ENCODE measurements around the gene TMEM18. TPM values are rescaled to one million over a fixed set of nuclear protein-coding genes. Genes with fewer than 3 reads are reported as not detected.

TMEM18 gene
- 10 to 100 TPM; 16.4 to 19.6 TPM for total RNA-seq

- H3K27me3 ChIP-seq, result no peaks in the 10 kb centered on the region
- peak within 1 kb of the TSS; percentile 97 for H3K27ac ChIP-seq
- peak; percentile 97 for DNase-seq
- no peak for TF ChIP-seq CTCF (IDR thresholded peaks at IDR 0.05)
- intact Hi-C loops (cut with DNase I), result no loop called here
- peak within 1 kb of the TSS; percentile 59 for H3K4me3 ChIP-seq
- H3K36me3 ChIP-seq, result no peaks in the 10 kb centered on the region
- no peaks in the 10 kb centered on the region for H3K4me1 ChIP-seq
- H3K9ac ChIP-seq (ENCODE audit: low read depth in 2 of 2, low read length in 2 of 2), result peak within 1 kb of the TSS; percentile 91 to 98
- no peaks in the 10 kb centered on the region for H3K9me3 ChIP-seq
These were observed at the start of gene TMEM18 for GRCh38 chr2:677056-677958. TSS of gene TMEM18 (minus strand) at chr2:677406. CDS start at chr2:677345, 61 bp downstream.

GRCh38 chr2:726169-726568, 49.0 kb upstream of the TMEM18 start:
- H3K9me3 ChIP-seq, result no peaks in the 10 kb centered on the region
- intact Hi-C loops (cut with DNase I), result no loop called here
- no peak overlapping the region for H3K4me3 ChIP-seq
- DNase-seq, result no peak
- H3K9ac ChIP-seq (ENCODE audit: low read depth in 2 of 2, low read length in 2 of 2), result no peak overlapping the region
- TF ChIP-seq CTCF (IDR thresholded peaks at IDR 0.05), result no peak
- H3K36me3 ChIP-seq, result no peaks in the 10 kb centered on the region
- H3K27ac ChIP-seq, result no peak overlapping the region
- no peaks in the 10 kb centered on the region for H3K4me1 ChIP-seq
- H3K27me3 ChIP-seq, result no peaks in the 10 kb centered on the region

- H3K27ac ChIP-seq, result no peak overlapping the region
- no peaks in the 10 kb centered on the region for H3K4me1 ChIP-seq
- no peaks in the 10 kb centered on the region for H3K9me3 ChIP-seq
- no peak for DNase-seq
- intact Hi-C loops (cut with DNase I), result no loop called here
- no peak overlapping the region for H3K9ac ChIP-seq (ENCODE audit: low read depth in 2 of 2, low read length in 2 of 2)
- no peaks in the 10 kb centered on the region for H3K36me3 ChIP-seq
- no peak overlapping the region for H3K4me3 ChIP-seq
- TF ChIP-seq CTCF (IDR thresholded peaks at IDR 0.05), result no peak
- H3K27me3 ChIP-seq, result no peaks in the 10 kb centered on the region
These were observed 48.3 kb upstream of the TMEM18 start for GRCh38 chr2:725468-725867.

- no peak for DNase-seq
- no peak overlapping the region for H3K9ac ChIP-seq (ENCODE audit: low read depth in 2 of 2, low read length in 2 of 2)
These were observed 46.6 kb upstream of the TMEM18 start for GRCh38 chr2:723761-724160.

GRCh38 chr2:720842-721241, 43.6 kb upstream of the TMEM18 start:
- Histone ChIP-seq H3K9ac (ENCODE audit: low read depth in 2 of 2, low read length in 2 of 2) (no peak overlapping the region), H3K36me3 (no peaks in the 10 kb centered on the region), H3K9me3 (no peaks in the 10 kb centered on the region), H3K27me3 (no peaks in the 10 kb centered on the region), H3K4me3 (no peak overlapping the region), H3K4me1 (no peaks in the 10 kb centered on the region), H3K27ac (no peak overlapping the region)
- intact Hi-C loops (cut with DNase I), result no loop called here
- no peak for TF ChIP-seq CTCF (IDR thresholded peaks at IDR 0.05)
- DNase-seq, result no peak

More at GRCh38 chr2:723761-724160, 46.6 kb upstream of the TMEM18 start:
- Histone ChIP-seq H3K4me1 (no peaks in the 10 kb centered on the region), H3K9me3 (no peaks in the 10 kb centered on the region), H3K27ac (no peak overlapping the region), H3K36me3 (no peaks in the 10 kb centered on the region), H3K4me3 (no peak overlapping the region), H3K27me3 (no peaks in the 10 kb centered on the region)
- TF ChIP-seq CTCF (IDR thresholded peaks at IDR 0.05), result no peak
- intact Hi-C loops (cut with DNase I), result no loop called here

Data from colonic mucosa (tissue), 4 donors.